Thyroid gland (tissue), 4 donors: Measurements from ENCODE around the gene DAB1.

Experiments
- CTCF ChIP-seq, 6 experiments: fragments of 200-600 bp in 3 of 6; fragments of 450-650 bp in 3 of 6; sonication (generic) in 3 of 6; IDR thresholded peaks; one replicate each; pipeline ENCODE4 v1.5.1; 2016 to 2019; ENCODE audit warnings: antibody characterized with exemption in 6 of 6, mild to moderate bottlenecking in 2 of 6, inconsistent platforms in 1 of 6, moderate library complexity in 1 of 6
- POLR2A ChIP-seq, 2 donors: fragments of 450-650 bp; IDR thresholded peaks; one replicate each; pipeline ENCODE4 v1.6.1; 2017; ENCODE audit warnings: antibody characterized with exemption in 2 of 2, mild to moderate bottlenecking in 2 of 2, moderate library complexity in 1 of 2

GRCh38 chr1:56983484-56983883 is 440.4 kb downstream of the DAB1 start:
- TF ChIP-seq CTCF (IDR thresholded peaks at IDR 0.05) (no peak), POLR2A (IDR thresholded peaks at IDR 0.05) (no peak)
